Panc1 (cell line): ENCODE measurements around the gene LRRC26.

ENCODE experiments used
- CTCF ChIP-seq: fragments of 450-650 bp; IDR thresholded peaks from 2 replicates; pipeline ENCODE4 v1.5.1; 2017; ENCODE audit warnings: mild to moderate bottlenecking
- POLR2AphosphoS5 ChIP-seq: IDR thresholded peaks from 2 replicates; pipeline ENCODE4 v1.6.1; 2012; ENCODE audit warnings: mild to moderate bottlenecking, low read depth, low read length, moderate library complexity
- SIN3A ChIP-seq: IDR thresholded peaks from 2 replicates; pipeline ENCODE4 v1.6.1; 2012; ENCODE audit warnings: low read depth, mild to moderate bottlenecking, low read length, moderate library complexity, borderline replicate concordance; ENCODE audit not compliant: insufficient read depth

GRCh38 chr9:137147793-137148160, 22.1 kb downstream of the LRRC26 start:
- TF ChIP-seq CTCF (no peak), SIN3A (no peak), POLR2AphosphoS5 (no peak)
